Measurements from ENCODE around the gene FBXO22.

GRCh38 chr15:75867449-75867848 is 36.2 kb upstream of the FBXO22 start:
- no peak for TF ChIP-seq CTCF (IDR thresholded peaks at IDR 0.05)
- TF ChIP-seq YY1 (IDR thresholded peaks at IDR 0.05; ENCODE audit: low read depth): no peak
- TF ChIP-seq RAD21 (IDR thresholded peaks at IDR 0.05; ENCODE audit: low read length): no peak
- TF ChIP-seq USF2 (IDR thresholded peaks at IDR 0.05; ENCODE audit: borderline replicate concordance, low read depth, low read length): no peak
- TF ChIP-seq SMC3 (IDR thresholded peaks at IDR 0.05; ENCODE audit: low read depth, low read length): no peak

All from SK-N-SH (cell line).